Panc1 (cell line): ENCODE data around the gene ELMO1. TPM values are rescaled to one million over a fixed set of nuclear protein-coding genes. Genes with fewer than 3 reads are reported as not detected.

Source experiments
- ATAC-seq: fragments of 200-7000 bp; cut with Tn5 transposase; 2 replicates; pipeline ENCODE4 v1.9.1; 2020; ENCODE audit warnings: mild to moderate bottlenecking, moderate library complexity
- BruUV-seq: library from RNA; stranded (reverse); fragments of 400-500 nt; replicated peaks from 2 replicates; lab custom pipeline; 2021; lab: Mats Ljungman, UMichigan
- CTCF ChIA-PET: fragments of 300-600 bp; sonication (Branson Sonifier 250); formaldehyde crosslinking; loops from one replicate; lab custom pipeline; 2022; ENCODE audit warnings: antibody characterized with exemption; lab: Charles Lee
- POLR2A ChIA-PET: fragments of 300-600 bp; sonication (Branson Sonifier 250); formaldehyde crosslinking; loops from one replicate; lab custom pipeline; 2022; ENCODE audit warnings: antibody characterized with exemption; lab: Charles Lee
- DNase-seq: peaks from one replicate; pipeline ENCODE4 v3.0.0-alpha.2; 2010; ENCODE audit warnings: low read depth, low spot score
- H3K27ac ChIP-seq: 2 replicates; pipeline ENCODE4 v1.5.1; 2011; ENCODE audit warnings: mild to moderate bottlenecking, low read length, inconsistent platforms
- H3K27me3 ChIP-seq: fragments of 200-500 bp; sonication (Bioruptor generic); 2 replicates; pipeline ENCODE4 v1.6.0; 2014; ENCODE audit warnings: low read length, inconsistent platforms; ENCODE audit not compliant: control insufficient read depth, insufficient read depth
- H3K36me3 ChIP-seq: fragments of 200-500 bp; sonication (Bioruptor generic); 2 replicates; pipeline ENCODE4 v1.5.1; 2014; ENCODE audit warnings: inconsistent platforms, mild to moderate bottlenecking, low read length, moderate library complexity; ENCODE audit not compliant: control insufficient read depth, insufficient read depth
- H3K4me1 ChIP-seq: 2 replicates; pipeline ENCODE4 v1.5.1; 2011; ENCODE audit warnings: inconsistent platforms, mild to moderate bottlenecking, low read length, moderate library complexity; ENCODE audit not compliant: control insufficient read depth, insufficient read depth
- H3K4me3 ChIP-seq, 2 experiments: 2 replicates each; pipeline ENCODE4 v1.5.1; 2011 to 2012; ENCODE audit warnings: low read depth in 2 of 2, low read length in 2 of 2, mild to moderate bottlenecking in 2 of 2, inconsistent platforms in 1 of 2, moderate library complexity in 1 of 2
- H3K9me3 ChIP-seq: fragments of 200-500 bp; sonication (Bioruptor generic); 2 replicates; pipeline ENCODE4 v1.5.1; 2014; ENCODE audit warnings: low read depth, mild to moderate bottlenecking, inconsistent platforms, low read length, moderate library complexity; ENCODE audit not compliant: control insufficient read depth, insufficient read depth
- POLR2AphosphoS5 ChIP-seq: IDR thresholded peaks from 2 replicates; pipeline ENCODE4 v1.6.1; 2012; ENCODE audit warnings: mild to moderate bottlenecking, low read depth, low read length, moderate library complexity
- SIN3A ChIP-seq: IDR thresholded peaks from 2 replicates; pipeline ENCODE4 v1.6.1; 2012; ENCODE audit warnings: low read depth, mild to moderate bottlenecking, low read length, moderate library complexity, borderline replicate concordance; ENCODE audit not compliant: insufficient read depth
- TCF7L2 ChIP-seq: IDR thresholded peaks from 2 replicates; pipeline ENCODE4 v1.6.1; 2011; ENCODE audit warnings: mild to moderate bottlenecking, low read depth, low read length, inconsistent platforms
- in situ Hi-C: cut with HindIII; loops from 2 replicates; pipeline ENCODE4 v1.10.0; 2016; ENCODE audit warnings: low sequenced_read_pairs, low pct_unique_long_range_greater_than_20kb
- intact Hi-C: fragments of 100-400 bp; cut with micrococcal nuclease; formaldehyde crosslinking; loops from one replicate; pipeline ENCODE4 v1.10.0; 2022; ENCODE audit not compliant: unreplicated experiment
- total RNA-seq: library from RNA; stranded (reverse); gene quantifications from one replicate; pipeline ENCODE4 v1.2.1, GENCODE V29; 2021; ENCODE audit not compliant: unreplicated experiment
- TF ChIP-seq, protein P1 (sequence below): fragments of 450-650 bp; IDR thresholded peaks from 2 replicates; pipeline ENCODE4 v1.5.1; 2017; ENCODE audit warnings: mild to moderate bottlenecking
- TF ChIP-seq, protein P2 (sequence below), 2 experiments: IDR thresholded peaks; 2 replicates each; pipeline ENCODE4 v1.6.1; 2011 to 2012; ENCODE audit warnings: low read depth in 2 of 2, control low read depth in 1 of 2, low read length in 1 of 2, mild to moderate bottlenecking in 1 of 2, moderate library complexity in 1 of 2; ENCODE audit not compliant: insufficient read depth in 1 of 2

The ELMO1 gene
- total RNA-seq, 1 experiment from 2014 or later: 0.80 TPM

DNA sequence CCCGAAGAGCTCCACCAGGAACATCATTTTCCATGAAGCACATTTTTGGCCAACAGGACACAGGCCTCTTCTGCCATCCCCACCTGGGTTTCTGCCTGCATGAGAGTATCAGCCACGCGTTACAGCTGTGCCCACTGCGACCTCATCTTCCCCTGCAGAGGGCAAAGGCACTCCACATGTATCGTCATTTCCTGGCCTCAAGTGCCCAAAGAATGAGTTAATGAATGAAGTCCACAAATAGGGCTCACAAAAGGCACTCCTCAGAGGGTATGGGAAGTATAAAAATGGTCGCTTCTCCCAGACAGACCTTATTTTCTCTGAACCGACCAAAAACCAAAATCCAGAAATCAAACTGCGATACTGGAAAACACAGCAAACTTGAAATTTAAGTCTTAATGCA lies 18.5 kb downstream of the ELMO1 start:
- ATAC-seq (no peak), DNase-seq (no peak)
- ChIA-PET POLR2A (no interaction called here), CTCF (no interaction called here)
- Histone ChIP-seq H3K9me3 (no peaks in the 10 kb centered on the region), H3K4me3 (no peak overlapping the region), H3K4me1 (no peaks in the 10 kb centered on the region), H3K27ac (no peak overlapping the region), H3K27me3 (peaks cover 3% of the 10 kb centered on the region), H3K36me3 (no peaks in the 10 kb centered on the region)
- in situ Hi-C loops: no loop called here
- no TSS peak for BruUV-seq
- intact Hi-C loops: no loop called here
- no peak for TF ChIP-seq SIN3A
- TF ChIP-seq, protein P1, sequence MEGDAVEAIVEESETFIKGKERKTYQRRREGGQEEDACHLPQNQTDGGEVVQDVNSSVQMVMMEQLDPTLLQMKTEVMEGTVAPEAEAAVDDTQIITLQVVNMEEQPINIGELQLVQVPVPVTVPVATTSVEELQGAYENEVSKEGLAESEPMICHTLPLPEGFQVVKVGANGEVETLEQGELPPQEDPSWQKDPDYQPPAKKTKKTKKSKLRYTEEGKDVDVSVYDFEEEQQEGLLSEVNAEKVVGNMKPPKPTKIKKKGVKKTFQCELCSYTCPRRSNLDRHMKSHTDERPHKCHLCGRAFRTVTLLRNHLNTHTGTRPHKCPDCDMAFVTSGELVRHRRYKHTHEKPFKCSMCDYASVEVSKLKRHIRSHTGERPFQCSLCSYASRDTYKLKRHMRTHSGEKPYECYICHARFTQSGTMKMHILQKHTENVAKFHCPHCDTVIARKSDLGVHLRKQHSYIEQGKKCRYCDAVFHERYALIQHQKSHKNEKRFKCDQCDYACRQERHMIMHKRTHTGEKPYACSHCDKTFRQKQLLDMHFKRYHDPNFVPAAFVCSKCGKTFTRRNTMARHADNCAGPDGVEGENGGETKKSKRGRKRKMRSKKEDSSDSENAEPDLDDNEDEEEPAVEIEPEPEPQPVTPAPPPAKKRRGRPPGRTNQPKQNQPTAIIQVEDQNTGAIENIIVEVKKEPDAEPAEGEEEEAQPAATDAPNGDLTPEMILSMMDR: no peak

- H3K27me3 ChIP-seq: peaks cover 3% of the 10 kb centered on the region
- ATAC-seq (no peak), DNase-seq (no peak)
- H3K36me3 ChIP-seq: no peaks in the 10 kb centered on the region
- no TSS peak for BruUV-seq
- no peaks in the 10 kb centered on the region for H3K4me1 ChIP-seq
- in situ Hi-C loops: no loop called here
- H3K4me3 ChIP-seq: no peak overlapping the region
- intact Hi-C loops: no loop called here
- ChIA-PET CTCF (no interaction called here), POLR2A (no interaction called here)
- TF ChIP-seq, protein P1: no peak
- TF ChIP-seq, protein P2, sequence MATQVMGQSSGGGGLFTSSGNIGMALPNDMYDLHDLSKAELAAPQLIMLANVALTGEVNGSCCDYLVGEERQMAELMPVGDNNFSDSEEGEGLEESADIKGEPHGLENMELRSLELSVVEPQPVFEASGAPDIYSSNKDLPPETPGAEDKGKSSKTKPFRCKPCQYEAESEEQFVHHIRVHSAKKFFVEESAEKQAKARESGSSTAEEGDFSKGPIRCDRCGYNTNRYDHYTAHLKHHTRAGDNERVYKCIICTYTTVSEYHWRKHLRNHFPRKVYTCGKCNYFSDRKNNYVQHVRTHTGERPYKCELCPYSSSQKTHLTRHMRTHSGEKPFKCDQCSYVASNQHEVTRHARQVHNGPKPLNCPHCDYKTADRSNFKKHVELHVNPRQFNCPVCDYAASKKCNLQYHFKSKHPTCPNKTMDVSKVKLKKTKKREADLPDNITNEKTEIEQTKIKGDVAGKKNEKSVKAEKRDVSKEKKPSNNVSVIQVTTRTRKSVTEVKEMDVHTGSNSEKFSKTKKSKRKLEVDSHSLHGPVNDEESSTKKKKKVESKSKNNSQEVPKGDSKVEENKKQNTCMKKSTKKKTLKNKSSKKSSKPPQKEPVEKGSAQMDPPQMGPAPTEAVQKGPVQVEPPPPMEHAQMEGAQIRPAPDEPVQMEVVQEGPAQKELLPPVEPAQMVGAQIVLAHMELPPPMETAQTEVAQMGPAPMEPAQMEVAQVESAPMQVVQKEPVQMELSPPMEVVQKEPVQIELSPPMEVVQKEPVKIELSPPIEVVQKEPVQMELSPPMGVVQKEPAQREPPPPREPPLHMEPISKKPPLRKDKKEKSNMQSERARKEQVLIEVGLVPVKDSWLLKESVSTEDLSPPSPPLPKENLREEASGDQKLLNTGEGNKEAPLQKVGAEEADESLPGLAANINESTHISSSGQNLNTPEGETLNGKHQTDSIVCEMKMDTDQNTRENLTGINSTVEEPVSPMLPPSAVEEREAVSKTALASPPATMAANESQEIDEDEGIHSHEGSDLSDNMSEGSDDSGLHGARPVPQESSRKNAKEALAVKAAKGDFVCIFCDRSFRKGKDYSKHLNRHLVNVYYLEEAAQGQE (IDR thresholded peaks at IDR 0.05; ENCODE audit: insufficient read depth in 1 of 2, low read depth in 2 of 2, low read length in 1 of 2): no peak
- TF ChIP-seq TCF7L2 (no peak), POLR2AphosphoS5 (no peak), SIN3A (no peak)
- no peak overlapping the region for H3K27ac ChIP-seq
- H3K9me3 ChIP-seq: no peaks in the 10 kb centered on the region
Observed at GRCh38 chr7:37429435-37429791, 19.3 kb downstream of the ELMO1 start.
